ENCODE data around the gene APBB3.

APBB3 gene

DNA sequence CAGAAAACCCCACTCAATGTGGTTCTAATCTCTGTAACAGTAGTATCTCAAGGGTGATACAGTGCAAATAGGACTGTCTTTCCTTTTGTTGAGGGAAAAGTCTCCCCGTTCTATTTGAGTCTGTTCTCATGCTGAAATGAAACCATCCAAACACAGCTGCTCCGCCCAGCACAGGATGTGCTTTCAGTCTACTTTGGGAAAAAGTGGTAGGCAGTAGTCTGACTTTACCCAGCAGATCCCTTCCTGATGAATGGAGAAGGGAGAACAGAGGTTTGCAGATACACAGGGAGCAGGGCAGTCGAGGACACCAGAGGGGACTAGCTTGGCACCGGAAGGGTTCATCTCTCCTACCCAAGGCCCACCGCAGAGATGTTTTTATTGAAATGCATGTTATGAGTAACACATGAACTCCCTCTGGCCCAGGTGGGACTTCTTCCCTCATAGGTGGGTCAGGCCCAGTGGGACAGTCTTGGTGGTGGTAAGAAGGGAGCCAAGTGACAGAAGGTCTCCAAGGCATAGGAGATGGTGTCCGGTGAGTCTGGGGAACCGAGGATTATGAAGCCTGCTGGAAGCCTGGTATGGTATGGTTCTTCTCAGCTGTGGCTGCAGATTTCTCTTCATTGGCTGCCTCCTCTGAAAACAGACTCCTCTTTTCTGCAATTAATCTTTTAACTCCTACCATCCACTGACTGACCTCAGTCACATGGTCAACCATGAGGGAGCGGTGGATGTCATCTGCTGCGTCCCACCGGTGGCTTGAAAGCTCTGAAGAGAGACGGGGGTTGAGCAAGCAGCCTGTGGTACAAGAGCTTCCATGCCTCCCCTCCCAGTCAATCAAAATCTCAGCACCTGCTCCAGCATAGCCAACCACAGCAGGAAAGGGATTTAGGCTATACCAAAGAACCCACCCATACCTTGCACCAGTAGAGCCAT lies 14.0 kb downstream of the APBB3 start:
- no peak for DNase-seq

DNA sequence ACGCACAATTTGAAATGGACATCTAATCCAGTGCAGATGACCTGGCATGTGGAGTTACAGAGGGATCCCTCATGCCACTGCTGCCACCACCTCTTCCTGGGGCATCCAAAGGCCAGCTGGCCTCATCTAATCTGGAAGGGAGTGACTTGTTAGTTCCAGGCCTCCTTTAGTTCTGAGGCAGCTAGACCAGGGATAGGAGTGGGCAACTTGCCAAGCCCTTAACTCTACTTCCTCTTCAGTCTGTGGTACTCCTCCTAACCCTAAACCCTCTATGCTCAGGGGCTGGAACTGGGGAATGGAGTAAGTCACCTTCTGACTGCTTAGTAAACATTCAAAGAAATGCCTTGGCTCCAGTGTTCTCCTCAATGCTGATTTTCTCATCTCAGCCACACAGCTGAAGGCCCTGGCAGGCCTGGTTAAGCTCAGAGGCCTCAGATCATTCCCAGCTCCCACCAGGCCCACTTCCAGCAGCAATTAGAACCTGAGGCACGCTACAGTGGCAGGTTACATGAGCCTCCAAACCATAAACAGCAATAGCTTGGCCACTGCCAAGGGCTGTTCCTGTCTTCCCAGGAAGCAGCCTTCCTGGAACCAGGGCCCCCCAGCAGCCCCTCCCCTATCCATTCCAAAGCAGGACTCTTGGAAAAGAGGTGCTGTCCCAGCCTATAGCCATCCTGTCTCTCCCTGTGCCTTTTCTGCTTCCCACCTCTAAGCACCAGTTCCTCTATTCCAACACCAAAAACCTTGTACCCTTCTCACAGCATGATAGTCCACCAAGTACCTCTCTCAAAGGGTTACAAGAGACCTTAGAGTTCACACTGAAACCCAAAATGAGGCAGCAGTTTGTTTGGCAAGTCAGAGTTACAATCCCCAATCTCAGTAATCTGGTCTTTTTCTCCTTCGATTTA lies 14.9 kb downstream of the APBB3 start:
- no peak for DNase-seq

DNA sequence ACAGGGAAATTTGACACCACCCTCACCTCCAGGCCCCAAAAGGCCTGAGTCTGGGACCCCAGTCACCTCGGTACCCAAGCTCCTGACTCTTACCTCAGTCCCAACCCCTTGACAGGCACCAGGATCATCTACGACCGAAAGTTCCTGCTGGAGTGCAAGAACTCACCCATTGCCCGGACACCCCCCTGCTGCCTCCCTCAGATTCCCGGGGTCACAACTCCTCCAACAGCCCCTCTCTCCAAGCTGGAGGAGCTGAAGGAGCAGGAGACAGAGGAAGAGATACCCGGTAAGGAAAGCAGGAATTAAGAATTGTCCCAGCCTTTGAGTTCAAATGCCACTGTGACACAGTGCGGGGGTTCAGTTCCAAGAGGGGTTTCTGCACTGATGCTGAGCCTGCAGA lies 15.6 kb downstream of the APBB3 start:
- no peak for DNase-seq

DNA sequence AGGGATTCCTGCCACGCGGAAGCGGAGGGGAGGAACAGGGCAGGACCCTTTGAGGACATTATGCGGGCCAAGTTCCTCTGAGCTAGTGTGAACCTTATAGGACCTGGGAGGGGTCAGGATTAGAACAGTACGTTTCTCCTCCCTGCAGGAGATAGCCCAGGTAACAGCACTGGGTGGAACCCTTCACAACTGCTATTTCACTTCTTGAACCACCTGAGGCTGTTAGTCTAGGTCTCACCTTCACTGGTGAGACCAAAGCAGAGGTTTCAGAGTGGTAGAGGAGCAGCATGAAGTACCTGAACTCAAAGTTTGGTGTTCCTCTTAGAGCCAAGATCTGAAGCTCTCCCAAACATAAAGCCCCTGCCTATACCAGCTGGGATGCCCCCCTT lies 16.1 kb downstream of the APBB3 start:
- DNase-seq, result no peak

DNA sequence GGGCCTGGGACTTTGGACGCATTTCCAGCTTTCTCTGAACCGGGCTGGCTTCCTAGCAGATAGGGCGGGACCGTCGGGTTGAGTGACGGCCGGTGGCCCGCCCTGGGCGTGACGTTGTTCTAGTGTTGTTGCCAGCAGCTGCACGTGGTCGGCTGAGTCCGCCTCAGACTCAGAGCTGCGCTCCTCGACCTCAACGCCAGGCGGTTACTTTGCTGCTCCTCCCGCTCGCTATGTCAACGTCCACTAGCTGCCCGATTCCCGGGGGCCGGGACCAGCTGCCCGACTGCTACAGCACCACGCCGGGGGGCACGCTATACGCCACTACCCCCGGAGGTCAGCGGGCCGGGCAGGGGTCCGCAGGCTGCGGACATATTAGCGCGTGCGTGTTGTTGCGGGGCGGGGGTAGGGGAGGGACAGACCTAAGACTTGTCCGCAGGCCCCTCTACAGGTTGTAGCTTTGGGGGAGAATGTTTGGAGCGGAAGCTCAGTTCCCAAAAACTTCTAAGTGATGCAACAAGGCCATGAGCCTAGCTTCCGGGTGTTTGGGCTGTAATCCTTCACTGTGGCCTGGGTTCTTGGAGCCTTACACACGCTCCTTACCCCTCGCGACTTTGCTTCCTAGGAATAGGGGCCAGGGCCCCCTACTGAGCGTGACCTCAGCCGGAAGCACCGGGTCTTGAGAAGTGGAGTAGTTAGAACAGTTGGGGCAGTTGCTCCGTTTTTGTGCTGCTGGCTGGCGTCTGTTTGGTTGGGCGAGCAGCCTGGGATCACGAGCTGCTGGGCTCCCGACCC lies 16.7 kb downstream of the APBB3 start, which contains the start of gene EIF4EBP3:
EIF4EBP3 (plus strand) TSS at position 155 of the 792 bp plus-strand sequence; CDS start at position 231, 76 bp downstream.
- DNase-seq, result peak; percentile 54 to 76 (median 73)

DNA sequence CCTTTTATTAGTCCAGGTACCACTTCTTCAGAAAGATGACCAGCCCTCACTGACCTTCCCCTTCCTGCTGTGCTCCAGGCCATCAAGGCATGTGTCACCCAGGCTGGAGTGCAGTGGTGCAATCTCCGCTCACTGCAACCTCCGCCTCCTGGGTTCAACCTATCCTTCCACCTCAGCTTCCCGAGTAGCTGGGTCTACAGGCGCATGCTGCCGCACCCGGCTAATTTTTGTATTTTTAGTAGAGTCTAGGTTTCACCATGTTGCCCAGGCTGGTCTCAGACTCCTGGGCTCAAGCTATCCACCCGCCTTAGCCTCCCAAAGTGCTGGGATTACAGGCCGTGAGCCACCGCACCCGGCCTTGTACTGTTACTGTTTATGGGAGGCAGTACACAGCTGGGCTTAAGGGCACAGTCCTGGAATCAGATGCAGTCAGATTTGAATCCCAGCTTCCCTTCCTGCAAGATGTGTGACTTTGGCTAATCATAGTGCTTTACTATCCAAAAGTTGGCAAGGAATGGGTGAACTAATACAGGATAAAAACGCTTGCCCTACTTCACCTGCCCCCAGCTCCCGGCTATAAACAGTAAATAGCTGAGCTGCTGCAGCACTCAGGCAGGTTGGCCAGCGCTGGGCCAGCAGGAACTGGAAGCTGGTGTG lies 17.4 kb downstream of the APBB3 start:
- no peak for DNase-seq

DNA sequence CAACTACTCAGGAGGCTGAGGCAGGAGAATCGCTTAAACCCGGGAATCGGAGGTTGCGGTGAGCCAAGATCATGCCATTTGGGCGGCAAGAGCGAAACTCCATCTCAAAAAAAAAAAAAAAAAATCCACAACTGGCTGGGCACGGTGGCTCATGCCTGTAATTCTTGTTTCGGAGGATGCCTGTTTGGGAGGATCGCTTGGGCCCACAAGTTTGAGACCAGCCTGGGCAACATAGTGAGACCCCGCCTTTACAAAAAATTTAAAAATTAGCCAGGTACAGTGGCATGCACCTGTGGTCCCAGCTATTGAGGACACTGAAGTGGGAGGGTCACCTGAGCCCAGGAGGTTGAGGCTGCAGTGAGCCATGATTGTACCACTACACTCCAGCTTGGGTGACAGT lies 18.8 kb downstream of the APBB3 start:
- no peak for DNase-seq

DNA sequence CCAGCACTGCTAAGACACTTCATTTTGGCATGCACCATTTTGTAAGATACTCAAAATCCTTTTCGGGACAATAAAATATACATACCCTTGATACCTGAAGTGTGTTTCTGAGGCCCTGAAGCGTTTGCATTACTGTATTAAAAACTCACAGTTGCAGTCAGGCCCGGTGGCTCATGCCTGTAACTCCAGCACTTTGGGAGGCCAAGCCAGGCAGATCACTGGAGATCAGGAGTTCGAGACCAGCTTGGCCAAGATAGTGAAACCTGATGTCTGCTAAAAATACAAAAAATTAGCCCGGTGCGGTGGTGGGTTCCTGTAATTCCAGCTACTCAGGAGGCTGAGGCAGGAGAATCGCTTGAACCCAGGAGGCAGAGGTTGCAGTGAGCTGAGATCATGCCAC lies 19.4 kb downstream of the APBB3 start:
- no peak for DNase-seq

DNA sequence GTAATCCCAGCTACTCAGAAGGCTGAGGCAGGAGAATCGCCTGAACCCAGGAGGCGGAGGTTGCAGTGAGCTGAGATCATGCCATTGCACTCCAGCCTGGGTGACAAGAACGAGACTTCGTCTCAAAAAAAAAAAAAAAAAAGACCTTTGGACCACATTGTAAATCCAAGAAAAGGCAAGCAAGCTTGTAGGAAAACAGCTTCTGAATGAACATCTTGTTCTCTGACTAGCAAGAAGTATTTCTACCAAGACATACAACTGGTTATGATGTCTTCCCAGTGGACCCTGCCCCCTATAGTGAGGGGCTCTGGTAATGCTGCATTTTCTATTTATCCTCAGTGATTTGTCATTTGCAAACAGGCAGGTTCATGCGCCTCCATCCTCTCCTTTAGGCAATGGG lies 21.4 kb downstream of the APBB3 start:
- DNase-seq, result no peak

DNA sequence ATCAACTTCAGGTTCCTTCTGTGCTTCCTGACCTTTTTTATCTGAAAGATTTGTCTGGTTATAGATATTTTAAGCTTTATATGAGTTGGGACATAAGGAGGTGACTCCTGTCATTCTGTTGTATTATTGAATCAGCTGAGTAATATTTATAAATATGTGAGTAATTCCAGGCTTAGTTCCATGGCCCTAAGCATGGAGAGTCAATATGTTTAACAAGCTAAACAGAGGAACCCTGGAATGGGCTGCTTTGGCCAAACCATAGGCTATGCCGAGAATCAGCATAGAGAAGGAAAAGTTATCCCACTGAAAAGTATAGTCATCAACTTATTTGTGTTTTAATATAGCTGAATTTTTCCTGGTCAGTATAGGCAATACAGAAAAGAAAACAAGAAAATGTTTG lies 24.2 kb downstream of the APBB3 start:
- no peak for DNase-seq

DNA sequence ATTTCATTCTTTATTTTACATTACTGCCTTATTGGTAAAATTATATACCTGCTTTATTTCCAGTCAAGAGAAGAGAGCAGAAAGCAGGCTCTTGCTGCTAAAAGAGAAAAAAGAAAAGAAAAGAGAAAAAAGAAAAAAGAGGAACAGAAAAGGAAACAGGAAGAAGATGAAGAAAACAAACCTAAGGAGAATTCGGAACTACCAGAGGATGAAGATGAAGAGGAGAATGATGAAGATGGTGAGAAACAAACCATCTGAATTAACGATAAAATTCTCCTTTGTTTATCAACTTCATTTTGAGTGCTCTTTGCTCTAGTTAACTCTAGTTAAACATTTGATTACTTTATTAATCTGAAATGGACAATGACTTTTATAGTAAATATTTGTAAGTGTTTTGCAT lies 40.4 kb downstream of the APBB3 start:
- no peak for DNase-seq

DNA sequence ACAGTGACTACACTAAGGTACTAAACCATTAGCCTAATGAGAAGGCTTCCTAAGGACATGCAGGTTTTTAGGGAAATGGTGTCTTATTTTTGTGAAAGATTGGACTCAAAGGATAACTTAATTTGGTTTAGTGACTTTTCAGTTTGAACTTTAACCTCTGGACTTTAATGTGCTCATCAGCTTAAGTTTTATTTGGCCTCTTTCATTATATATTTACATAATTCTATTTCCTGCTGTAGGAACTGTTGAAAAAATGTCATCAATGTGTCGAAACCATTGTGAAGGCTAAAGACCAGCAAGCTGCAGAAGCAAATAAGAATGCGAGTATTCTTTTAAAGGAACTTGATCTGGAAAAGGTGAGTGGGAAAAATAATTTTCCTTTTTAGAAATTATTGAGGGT lies 51.3 kb downstream of the APBB3 start:
- DNase-seq, result no peak

DNA sequence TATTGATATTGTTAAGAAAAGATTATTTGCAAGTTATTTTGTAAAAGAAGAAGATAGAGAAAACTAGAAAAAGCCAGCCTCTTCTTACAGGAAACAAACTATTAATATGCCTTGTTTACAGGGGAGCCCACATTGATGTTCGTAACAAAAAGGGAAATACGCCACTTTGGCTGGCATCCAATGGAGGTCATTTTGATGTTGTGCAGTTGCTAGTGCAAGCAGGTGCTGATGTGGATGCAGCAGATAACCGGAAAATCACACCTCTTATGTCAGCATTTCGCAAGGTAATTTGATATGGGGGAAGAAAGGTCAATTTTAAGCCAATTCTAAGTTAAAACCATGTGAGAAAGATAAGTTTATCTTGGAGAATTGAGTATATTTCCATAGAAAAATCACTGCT lies 54.5 kb downstream of the APBB3 start:
- peak in 1 of 3 experiments; percentile 1 for DNase-seq

Measured in NCI-H1417 (cell line).